Neural cell (in vitro differentiated cells): Measurements from ENCODE around the gene MYRIP.

ENCODE experiments used
- MXI1 ChIP-seq: fragments of 450-650 bp; conservative IDR thresholded peaks from 2 replicates; pipeline ENCODE4 v1.6.1; 2014; ENCODE audit warnings: antibody characterized with exemption, mild to moderate bottlenecking; ENCODE audit not compliant: poor library complexity, severe bottlenecking
- POLR2AphosphoS5 ChIP-seq: IDR thresholded peaks from 2 replicates; pipeline ENCODE4 v1.6.1; 2012

GRCh38 chr3:40208251-40208650 is 398.8 kb downstream of the MYRIP start:
- TF ChIP-seq MXI1 (no peak), POLR2AphosphoS5 (no peak)
